ENCODE measurements around the gene F11R.

The F11R gene

DNA sequence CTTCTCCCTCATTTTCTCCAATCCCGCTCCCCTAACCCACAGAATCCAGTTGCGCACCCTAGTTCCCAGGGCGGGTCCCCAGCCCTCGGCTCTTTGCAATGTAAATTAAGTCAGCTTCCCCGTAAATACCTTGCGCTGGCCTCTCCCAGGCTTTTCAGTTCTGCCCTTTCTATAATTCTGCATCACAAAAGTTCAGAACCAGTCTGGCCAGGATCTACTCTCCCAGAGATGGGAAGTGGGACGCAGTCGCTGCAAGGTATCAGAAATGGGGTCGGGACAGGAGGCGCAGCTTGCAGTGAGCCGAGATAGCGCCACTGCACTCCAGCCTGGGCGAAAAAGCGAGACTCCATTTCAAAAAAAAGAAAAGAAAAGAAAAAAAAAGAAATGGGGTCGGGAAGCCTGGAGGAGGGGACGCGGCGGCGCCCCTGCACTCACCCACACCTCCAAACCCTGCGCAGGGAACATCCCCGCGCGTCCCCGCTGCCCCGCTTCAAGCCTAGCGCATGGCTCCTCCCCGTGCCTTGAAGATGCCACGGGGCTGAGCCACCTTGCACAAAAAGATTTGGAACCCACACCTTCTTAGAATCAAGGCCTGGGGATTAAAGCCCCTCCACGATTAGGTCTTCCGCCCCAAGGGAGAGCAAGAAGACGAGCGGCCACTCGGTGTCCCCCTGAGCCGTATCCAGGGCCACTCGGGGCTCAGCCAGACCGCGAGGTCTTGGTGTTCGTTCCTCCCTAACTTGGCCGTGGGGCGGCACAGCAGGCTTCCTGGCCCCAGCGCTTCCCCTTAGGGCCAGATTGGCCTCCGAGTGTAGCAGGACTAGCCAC is 39.2 kb downstream of the F11R start:
- H3K9me3 ChIP-seq (ENCODE audit: severe bottlenecking): no peaks in the 10 kb centered on the region
- no peaks in the 10 kb centered on the region for H3K4me1 ChIP-seq (ENCODE audit: insufficient read depth, poor library complexity, severe bottlenecking)
- no peak overlapping the region for H3K4me3 ChIP-seq (ENCODE audit: severe bottlenecking)
- no peaks in the 10 kb centered on the region; the same call in 1 of the 2 replicates for H3K36me3 ChIP-seq (ENCODE audit: low read depth)
- H3K27me3 ChIP-seq (ENCODE audit: insufficient read depth, poor library complexity, severe bottlenecking): peaks cover 15% of the 10 kb centered on the region
- H3K27ac ChIP-seq (ENCODE audit: poor library complexity, severe bottlenecking): no peak overlapping the region
- DNase-seq (ENCODE audit: low spot score) (no peak), ATAC-seq (ENCODE audit: low read depth) (peak; percentile 41; the same call in 2 of the 3 replicates)
- TF ChIP-seq, protein P1, sequence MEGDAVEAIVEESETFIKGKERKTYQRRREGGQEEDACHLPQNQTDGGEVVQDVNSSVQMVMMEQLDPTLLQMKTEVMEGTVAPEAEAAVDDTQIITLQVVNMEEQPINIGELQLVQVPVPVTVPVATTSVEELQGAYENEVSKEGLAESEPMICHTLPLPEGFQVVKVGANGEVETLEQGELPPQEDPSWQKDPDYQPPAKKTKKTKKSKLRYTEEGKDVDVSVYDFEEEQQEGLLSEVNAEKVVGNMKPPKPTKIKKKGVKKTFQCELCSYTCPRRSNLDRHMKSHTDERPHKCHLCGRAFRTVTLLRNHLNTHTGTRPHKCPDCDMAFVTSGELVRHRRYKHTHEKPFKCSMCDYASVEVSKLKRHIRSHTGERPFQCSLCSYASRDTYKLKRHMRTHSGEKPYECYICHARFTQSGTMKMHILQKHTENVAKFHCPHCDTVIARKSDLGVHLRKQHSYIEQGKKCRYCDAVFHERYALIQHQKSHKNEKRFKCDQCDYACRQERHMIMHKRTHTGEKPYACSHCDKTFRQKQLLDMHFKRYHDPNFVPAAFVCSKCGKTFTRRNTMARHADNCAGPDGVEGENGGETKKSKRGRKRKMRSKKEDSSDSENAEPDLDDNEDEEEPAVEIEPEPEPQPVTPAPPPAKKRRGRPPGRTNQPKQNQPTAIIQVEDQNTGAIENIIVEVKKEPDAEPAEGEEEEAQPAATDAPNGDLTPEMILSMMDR (IDR thresholded peaks at IDR 0.05; ENCODE audit: poor library complexity, severe bottlenecking): no peak

DNA sequence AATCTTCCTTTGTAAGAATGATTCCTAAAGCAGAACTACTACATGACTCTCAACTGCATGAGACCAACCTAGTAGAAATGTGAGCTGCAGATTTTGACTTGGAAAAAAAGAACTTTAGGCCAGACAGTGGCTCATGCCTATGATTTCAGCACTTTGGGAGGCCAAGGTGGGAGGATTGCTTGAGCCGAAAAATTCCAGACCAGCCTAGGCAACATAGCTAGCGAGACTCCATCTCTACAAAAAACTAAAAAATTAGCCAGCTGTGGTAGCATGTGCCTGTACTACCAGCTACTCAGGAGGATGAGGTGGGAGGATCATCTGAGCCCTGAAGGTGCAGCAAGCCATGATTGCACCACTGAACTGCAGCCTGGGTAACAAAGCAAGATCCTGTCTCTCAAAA is 41.7 kb downstream of the F11R start:
- peaks cover 15% of the 10 kb centered on the region for H3K27me3 ChIP-seq (ENCODE audit: insufficient read depth, poor library complexity, severe bottlenecking)

DNA sequence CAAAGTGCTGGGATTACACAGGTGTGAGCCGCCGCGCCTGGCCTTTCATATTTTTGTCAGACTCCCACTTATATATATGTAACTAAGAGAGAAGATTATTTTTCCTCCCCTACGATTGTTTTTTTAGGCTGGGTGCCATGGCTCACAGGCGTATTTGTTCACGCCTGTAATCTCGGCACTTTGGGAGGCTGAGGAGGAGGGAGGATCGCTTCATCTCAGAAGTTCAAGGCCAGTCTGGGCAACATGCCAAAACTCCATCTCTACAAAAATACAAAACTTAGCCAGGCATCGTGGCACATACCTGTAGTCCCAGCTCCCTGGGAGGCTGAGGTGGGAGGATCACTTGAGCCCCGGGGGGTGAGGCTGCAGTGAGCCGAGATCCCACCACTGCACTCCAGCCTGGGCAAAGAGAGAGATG is 42.4 kb downstream of the F11R start:
- ATAC-seq (ENCODE audit: low read depth): no peak
- TF ChIP-seq, protein P1 (IDR thresholded peaks at IDR 0.05; ENCODE audit: poor library complexity, severe bottlenecking): no peak
- H3K27ac ChIP-seq (ENCODE audit: poor library complexity, severe bottlenecking): no peak overlapping the region
- H3K4me1 ChIP-seq (ENCODE audit: insufficient read depth, poor library complexity, severe bottlenecking): no peaks in the 10 kb centered on the region
- no peak for DNase-seq (ENCODE audit: low spot score)
- no peaks in the 10 kb centered on the region for H3K36me3 ChIP-seq (ENCODE audit: low read depth)
- H3K9me3 ChIP-seq (ENCODE audit: severe bottlenecking): no peaks in the 10 kb centered on the region
- H3K27me3 ChIP-seq (ENCODE audit: insufficient read depth, poor library complexity, severe bottlenecking): peaks cover 15% of the 10 kb centered on the region
- H3K4me3 ChIP-seq (ENCODE audit: severe bottlenecking): no peak overlapping the region

More for the DNA sequence above, 41.7 kb downstream of the F11R start:
- DNase-seq (ENCODE audit: low spot score): no peak
- Histone ChIP-seq H3K9me3 (ENCODE audit: severe bottlenecking) (no peaks in the 10 kb centered on the region), H3K36me3 (ENCODE audit: low read depth) (no peaks in the 10 kb centered on the region), H3K27ac (ENCODE audit: poor library complexity, severe bottlenecking) (no peak overlapping the region), H3K4me1 (ENCODE audit: insufficient read depth, poor library complexity, severe bottlenecking) (no peaks in the 10 kb centered on the region), H3K4me3 (ENCODE audit: severe bottlenecking) (no peak overlapping the region)
- ATAC-seq (ENCODE audit: low read depth): no peak
- TF ChIP-seq, protein P1 (IDR thresholded peaks at IDR 0.05; ENCODE audit: poor library complexity, severe bottlenecking): no peak

DNA sequence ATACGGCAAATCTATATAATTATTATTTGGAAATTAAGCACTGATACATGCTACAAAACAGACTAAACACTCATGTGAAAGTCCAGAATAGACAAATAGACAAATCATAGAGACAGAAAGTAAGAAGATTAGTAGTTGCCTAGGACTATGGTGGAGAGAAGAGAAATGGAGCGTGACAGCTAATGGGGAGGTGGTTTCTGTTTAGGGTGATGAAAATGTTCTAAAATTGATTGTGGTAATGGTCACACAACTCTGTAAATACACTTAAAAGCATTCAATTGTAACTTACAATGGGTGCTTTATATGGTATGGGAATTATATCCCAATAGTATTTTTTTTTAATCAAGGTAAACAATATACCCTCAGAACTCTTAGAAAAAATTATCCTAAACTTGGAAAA is 45.9 kb downstream of the F11R start:
- DNase-seq (ENCODE audit: low spot score) (no peak), ATAC-seq (ENCODE audit: low read depth) (no peak)
- H3K27me3 ChIP-seq (ENCODE audit: insufficient read depth, poor library complexity, severe bottlenecking): peaks cover 12% of the 10 kb centered on the region
- TF ChIP-seq, protein P1 (IDR thresholded peaks at IDR 0.05; ENCODE audit: poor library complexity, severe bottlenecking): no peak
- H3K9me3 ChIP-seq (ENCODE audit: severe bottlenecking): no peaks in the 10 kb centered on the region
- no peak overlapping the region for H3K4me3 ChIP-seq (ENCODE audit: severe bottlenecking)
- H3K27ac ChIP-seq (ENCODE audit: poor library complexity, severe bottlenecking): no peak overlapping the region
- H3K4me1 ChIP-seq (ENCODE audit: insufficient read depth, poor library complexity, severe bottlenecking): no peaks in the 10 kb centered on the region
- no peaks in the 10 kb centered on the region for H3K36me3 ChIP-seq (ENCODE audit: low read depth)

DNA sequence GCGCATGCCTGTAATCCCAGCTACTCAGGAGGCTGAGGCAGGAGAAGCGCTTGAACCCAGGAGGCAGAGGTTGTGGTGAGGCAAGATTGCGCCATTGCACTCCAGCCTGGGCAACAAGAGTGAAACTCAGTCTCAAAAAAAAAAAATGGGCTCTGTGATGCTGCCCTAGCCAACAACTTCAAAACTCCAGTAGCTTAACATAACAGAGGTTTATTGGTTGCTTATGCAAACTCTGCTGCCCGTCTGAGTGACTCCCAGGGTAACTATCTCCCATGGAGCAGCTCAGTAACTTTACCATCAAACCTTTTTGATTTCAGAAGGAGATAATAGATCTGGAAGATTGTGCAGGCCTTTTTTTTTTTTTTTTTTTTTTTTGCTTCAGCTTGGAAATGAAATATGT is 47.5 kb downstream of the F11R start:
- Histone ChIP-seq H3K9me3 (ENCODE audit: severe bottlenecking) (no peaks in the 10 kb centered on the region), H3K4me3 (ENCODE audit: severe bottlenecking) (no peak overlapping the region), H3K36me3 (ENCODE audit: low read depth) (no peaks in the 10 kb centered on the region), H3K4me1 (ENCODE audit: insufficient read depth, poor library complexity, severe bottlenecking) (no peaks in the 10 kb centered on the region), H3K27me3 (ENCODE audit: insufficient read depth, poor library complexity, severe bottlenecking) (peaks cover 12% of the 10 kb centered on the region), H3K27ac (ENCODE audit: poor library complexity, severe bottlenecking) (no peak overlapping the region)
- TF ChIP-seq, protein P1 (IDR thresholded peaks at IDR 0.05; ENCODE audit: poor library complexity, severe bottlenecking): no peak
- no peak for ATAC-seq (ENCODE audit: low read depth)
- no peak for DNase-seq (ENCODE audit: low spot score)
